G401 (cell line): ENCODE data around the gene BFSP2. TPM values are rescaled to one million over a fixed set of nuclear protein-coding genes. Genes with fewer than 3 reads are reported as not detected.

Experiments
- total RNA-seq: library from RNA; depleted of rRNA; stranded (reverse); fragments of >200 nt; shearing (Covaris generic); gene quantifications from 2 replicates; pipeline ENCODE4 v1.2.3, GENCODE V29; 2014; rRNA removed

The BFSP2 gene
- total RNA-seq, 1 experiment from 2014 or later, result not detected

Other genes with a start within 250 kb of the BFSP2 start
- gene CDV3, start 173.6 kb downstream of the BFSP2 start, total RNA-seq, result 92.7 and 143 TPM in 2 replicates